K562 (cell line): ENCODE results near the gene C2CD2. TPM values are rescaled to one million over a fixed set of nuclear protein-coding genes. Genes with fewer than 3 reads are reported as not detected.
A peak's percentile ranks its signal among the peaks of the same experiment; 100 is the strongest.

Experiments used
- BMI1 ChIP-seq: fragments of 150-350 bp; IDR thresholded peaks from 2 replicates; pipeline ENCODE4 v1.6.1; 2014; ENCODE audit warnings: low read length
- CAMTA2 ChIP-seq: fragments of 250-450 bp; sonication (Bioruptor Pico); conservative IDR thresholded peaks from 2 replicates; pipeline ENCODE4 v1.5.1; 2022
- CHCHD3 ChIP-seq: fragments of 250-450 bp; sonication (Bioruptor Pico); IDR thresholded peaks from 2 replicates; pipeline ENCODE4 v2.1.2; 2022; ENCODE audit warnings: mild to moderate bottlenecking
- CUX1 ChIP-seq: fragments of 200-800 bp; sonication (Bioruptor generic); IDR thresholded peaks from 2 replicates; pipeline ENCODE4 v1.6.1; 2016; ENCODE audit warnings: missing genetic modification characterization, missing compliant biosample characterization
- E2F1 ChIP-seq: sonication (generic); formaldehyde crosslinking; IDR thresholded peaks from 2 replicates; pipeline ENCODE4 v1.8.1; 2023; ENCODE audit warnings: mild to moderate bottlenecking, missing genetic modification reagents, moderate library complexity
- HBP1 ChIP-seq: fragments of 450-650 bp; formaldehyde crosslinking; IDR thresholded peaks from 2 replicates; pipeline ENCODE4 v1.4.0; 2022; ENCODE audit warnings: missing genetic modification characterization
- HMGN3 ChIP-seq: IDR thresholded peaks from 2 replicates; pipeline ENCODE4 v1.6.1; 2011; ENCODE audit warnings: borderline replicate concordance, low read depth, mild to moderate bottlenecking, mixed read lengths, low read length; ENCODE audit not compliant: insufficient read length; ENCODE audit errors: extremely low read depth
- ILF3 ChIP-seq: fragments of 450-650 bp; IDR thresholded peaks from 2 replicates; pipeline ENCODE4 v1.6.1; 2018; ENCODE audit warnings: antibody characterized with exemption, mild to moderate bottlenecking, moderate library complexity, borderline replicate concordance
- MTA2 ChIP-seq: fragments of 450-650 bp; IDR thresholded peaks from 2 replicates; pipeline ENCODE4 v1.6.1; 2016; ENCODE audit warnings: low read depth
- NCOA1 ChIP-seq: fragments of 450-650 bp; IDR thresholded peaks from 2 replicates; pipeline ENCODE4 v1.6.1; 2016; ENCODE audit warnings: low read depth
- PHB2 ChIP-seq: fragments of 450-650 bp; IDR thresholded peaks from 2 replicates; pipeline ENCODE4 v1.6.1; 2017; ENCODE audit warnings: low read depth
- POLR3A ChIP-seq: IDR thresholded peaks from 2 replicates; pipeline ENCODE4 v1.6.1; 2011; ENCODE audit warnings: borderline replicate concordance, mild to moderate bottlenecking, moderate library complexity; ENCODE audit not compliant: insufficient read length, insufficient read depth; ENCODE audit errors: extremely low read depth
- PPARD ChIP-seq: fragments of 250-450 bp; sonication (Bioruptor Pico); IDR thresholded peaks from 2 replicates; pipeline ENCODE4 v1.8.0; 2022; ENCODE audit warnings: inconsistent platforms, mild to moderate bottlenecking, moderate library complexity
- RBM14 ChIP-seq: fragments of 200-400 bp; formaldehyde crosslinking; IDR thresholded peaks from 2 replicates; pipeline ENCODE4 v1.6.1; 2018; ENCODE audit warnings: low read depth, mild to moderate bottlenecking, low read length, moderate library complexity, borderline replicate concordance; ENCODE audit not compliant: insufficient read depth
- STAT5B ChIP-seq: fragments of 250-450 bp; sonication (Bioruptor Pico); IDR thresholded peaks from 2 replicates; pipeline ENCODE4 v1.8.0; 2021; ENCODE audit warnings: mild to moderate bottlenecking, inconsistent platforms
- ZFP36 ChIP-seq: fragments of 150-350 bp; IDR thresholded peaks from 2 replicates; pipeline ENCODE4 v1.6.1; 2018; ENCODE audit warnings: low read length, low read depth; ENCODE audit not compliant: partially characterized antibody
- ZNF121 ChIP-seq: sonication (generic); formaldehyde crosslinking; conservative IDR thresholded peaks from 2 replicates; pipeline ENCODE4 v1.8.0; 2022; ENCODE audit warnings: missing genetic modification reagents
- ZNF707 ChIP-seq: fragments of 250-450 bp; sonication (Bioruptor Pico); conservative IDR thresholded peaks from 2 replicates; pipeline ENCODE4 v1.8.0; 2022; ENCODE audit warnings: inconsistent platforms, mild to moderate bottlenecking, moderate library complexity
- polyA plus RNA-seq, 8 experiments: library from polyadenylated mRNA; depleted of rRNA in 4 of 8; stranded (reverse) in 5 of 8; unstranded in 3 of 8; fragments of >200 nt; fragmentation: Nextera tagmentation in 2 of 8; fragmentation: Illumina TruSeq in 1 of 8; extraction: Ambion mirVana in 2 of 8; extraction: Trizol in 1 of 8; gene quantifications; 2 replicates each; pipeline versions ENCODE4 v1.2.1 to v1.2.3, GENCODE V29; 2011 to 2014; ENCODE audit warnings: inconsistent platforms in 1 of 8, missing spikeins in 1 of 8
- total RNA-seq, 7 experiments: library from RNA; depleted of rRNA in 6 of 7; stranded (reverse); fragments of >200 nt in 6 of 7; fragmentation: Illumina TruSeq in 2 of 7; extraction: Trizol in 2 of 7; gene quantifications; 2 replicates each; pipeline versions ENCODE4 v1.2.1 to v1.2.3, GENCODE V29; 2011 to 2021; ENCODE audit warnings: low replicate concordance in 1 of 7

Gene C2CD2
- total and polyA plus RNA-seq, 9 of the 15 experiments (the other 6 are each of a cell fraction or from before 2014, with no cell fraction given) = 1.3 to 21.6 (median 12.1) TPM

GRCh38 chr21:41879190-41879998 is 74.4 kb downstream of the C2CD2 start, which contains the start of gene PRDM15 (continued):
- no peak for TF ChIP-seq E2F1 (CRISPR knock-in tag)
- peak; percentile 79 for TF ChIP-seq HMGN3
- no peak for TF ChIP-seq CAMTA2 (CRISPR knock-in tag)
- no peak for TF ChIP-seq ZFP36
- TF ChIP-seq NCOA1 = no peak
- TF ChIP-seq RBM14 = no peak
- no peak for TF ChIP-seq MTA2
- TF ChIP-seq PPARD (CRISPR knock-in tag) = no peak
- no peak for TF ChIP-seq CUX1 (CRISPR knock-in tag)
- TF ChIP-seq ILF3 = no peak
- TF ChIP-seq BMI1 = no peak
- no peak for TF ChIP-seq HBP1 (CRISPR knock-in tag)
- no peak for TF ChIP-seq ZNF121
- no peak for TF ChIP-seq PHB2
- no peak for TF ChIP-seq POLR3A
- no peak for TF ChIP-seq ZNF707
- TF ChIP-seq STAT5B = no peak
- 0 out of 2 replicates have a peak, but pooled peaks have one; percentile 65 for TF ChIP-seq CHCHD3 (CRISPR knock-in tag)
